Uterus (tissue), 4 donors: ENCODE measurements around the gene C19orf25. TPM values are rescaled to one million over a fixed set of nuclear protein-coding genes. Genes with fewer than 3 reads are reported as not detected.
A peak's percentile ranks its signal among the peaks of the same experiment; 100 is the strongest.

ENCODE experiments used
- DNase-seq, 2 donors: peaks; one replicate each; pipeline ENCODE4 v3.0.0-alpha.2; 2019 to 2020
- H3K27ac ChIP-seq, 2 donors: fragments of 200-600 bp; sonication (generic); 1 replicate in 1 of 2; 2 replicates in 1 of 2; pipeline ENCODE4 v1.5.1; 2016 to 2018
- H3K27me3 ChIP-seq, 2 donors: fragments of 200-600 bp; sonication (generic); one replicate each; pipeline ENCODE4 v1.5.1; 2018 to 2019; ENCODE audit warnings: control low read depth in 1 of 2
- H3K36me3 ChIP-seq, 2 donors: fragments of 200-600 bp; sonication (generic); one replicate each; pipeline ENCODE4 v1.5.1; 2019; ENCODE audit warnings: control low read depth in 1 of 2
- H3K4me1 ChIP-seq, 2 donors: fragments of 200-600 bp; sonication (generic); one replicate each; pipeline ENCODE4 v1.5.1; 2018 to 2019; ENCODE audit warnings: control low read depth in 1 of 2
- H3K4me3 ChIP-seq, 2 donors: fragments of 200-600 bp; sonication (generic); 1 replicate in 1 of 2; 2 replicates in 1 of 2; pipeline ENCODE4 v1.5.1; 2018 to 2019; ENCODE audit warnings: mild to moderate bottlenecking in 1 of 2
- H3K9me3 ChIP-seq, 2 donors: fragments of 200-600 bp; sonication (generic); one replicate each; pipeline ENCODE4 v1.5.1; 2019; ENCODE audit warnings: control low read depth in 1 of 2
- CTCF ChIP-seq, 4 experiments: fragments of 200-600 bp in 2 of 4; fragments of 450-650 bp in 2 of 4; sonication (generic) in 2 of 4; IDR thresholded peaks; one replicate each; pipeline ENCODE4 v1.5.1; 2016 to 2019; ENCODE audit warnings: antibody characterized with exemption in 4 of 4, mild to moderate bottlenecking in 2 of 4, moderate library complexity in 1 of 4
- POLR2A ChIP-seq, 2 donors: fragments of 450-650 bp; IDR thresholded peaks; one replicate each; pipeline ENCODE4 v1.6.1; 2016; ENCODE audit warnings: antibody characterized with exemption in 2 of 2, mild to moderate bottlenecking in 1 of 2, moderate library complexity in 1 of 2
- intact Hi-C: fragments of 100-400 bp; cut with DNase I; formaldehyde crosslinking; loops from one replicate; pipeline ENCODE4 v1.15.1; 2023; ENCODE audit warnings: low total_unique reads
- total RNA-seq, 4 donors: library from RNA; depleted of rRNA in 3 of 4; stranded (reverse); fragments of >200 nt in 3 of 4; gene quantifications; one replicate each; pipeline versions ENCODE4 v1.1.0 to v1.2.4, GENCODE V29; 2014 to 2023
- donor health status: DM: yes; HTN: yes; CAD: no.

C19orf25 gene
- total RNA-seq, 4 donors from 2014 or later = 17.7 to 32.9 (median 28.9) TPM

DNA sequence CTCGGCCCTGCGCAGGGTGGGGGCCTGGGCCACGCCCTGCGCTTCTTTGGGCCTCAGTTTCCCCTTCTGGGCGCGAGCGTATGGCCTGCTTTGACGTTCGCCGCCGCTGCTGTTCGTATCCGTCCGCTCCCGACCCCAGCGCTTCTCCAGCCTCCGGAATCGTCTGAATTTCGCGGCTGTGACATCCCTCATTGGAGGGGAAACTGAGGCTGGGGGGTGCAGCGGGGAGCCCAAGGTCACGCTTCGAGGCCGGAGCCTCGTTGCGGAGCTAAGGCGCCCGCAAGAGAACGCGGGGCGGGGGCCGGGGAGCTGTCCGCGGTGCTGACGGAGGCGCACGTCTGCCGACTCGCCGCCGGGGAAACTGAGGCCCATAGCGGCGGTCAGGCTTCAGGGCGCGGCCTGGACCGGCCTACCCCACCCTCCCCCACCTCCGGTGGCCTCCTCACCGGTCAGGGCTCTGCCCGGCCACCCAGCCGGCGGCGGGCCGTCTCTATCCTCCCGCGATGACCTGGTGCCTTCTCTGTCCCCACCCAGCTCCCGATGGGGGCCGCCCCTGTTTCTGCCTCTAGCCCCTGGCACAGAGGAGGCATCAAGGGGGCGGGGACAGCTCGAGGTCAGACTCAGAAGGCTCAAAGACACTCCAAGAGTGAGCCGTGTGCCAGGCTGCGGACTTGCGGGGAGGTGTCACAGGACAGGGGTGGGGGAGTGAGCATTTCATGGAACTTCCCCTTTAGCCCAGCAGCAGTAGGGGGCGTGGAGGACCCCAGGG, 32.1 kb downstream of the C19orf25 start:
- Histone ChIP-seq H3K9me3 (no peaks in the 10 kb centered on the region), H3K4me3 (no peak overlapping the region), H3K27me3 (peaks cover 27 to 37% of the 10 kb centered on the region in 2 donors), H3K27ac (no peak overlapping the region), H3K4me1 (peaks cover 0 to 14% of the 10 kb centered on the region in 2 donors), H3K36me3 (no peaks in the 10 kb centered on the region)
- DNase-seq = no peak
- TF ChIP-seq POLR2A (IDR thresholded peaks at IDR 0.05) = no peak
- no peak for TF ChIP-seq CTCF (IDR thresholded peaks at IDR 0.05)
- intact Hi-C loops = no loop called here

GRCh38 chr19:1445932-1446712, 32.9 kb downstream of the C19orf25 start:
- TF ChIP-seq POLR2A (IDR thresholded peaks at IDR 0.05) = no peak
- no peak for TF ChIP-seq CTCF (IDR thresholded peaks at IDR 0.05)
- no peak overlapping the region for H3K4me3 ChIP-seq
- H3K36me3 ChIP-seq = no peaks in the 10 kb centered on the region
- intact Hi-C loops = no loop called here
- no peaks in the 10 kb centered on the region for H3K9me3 ChIP-seq
- H3K27me3 ChIP-seq = peaks cover 27 to 29% of the 10 kb centered on the region in 2 donors
- no peak overlapping the region for H3K27ac ChIP-seq
- H3K4me1 ChIP-seq = peaks cover 0 to 14% of the 10 kb centered on the region in 2 donors
- no peak for DNase-seq

DNA sequence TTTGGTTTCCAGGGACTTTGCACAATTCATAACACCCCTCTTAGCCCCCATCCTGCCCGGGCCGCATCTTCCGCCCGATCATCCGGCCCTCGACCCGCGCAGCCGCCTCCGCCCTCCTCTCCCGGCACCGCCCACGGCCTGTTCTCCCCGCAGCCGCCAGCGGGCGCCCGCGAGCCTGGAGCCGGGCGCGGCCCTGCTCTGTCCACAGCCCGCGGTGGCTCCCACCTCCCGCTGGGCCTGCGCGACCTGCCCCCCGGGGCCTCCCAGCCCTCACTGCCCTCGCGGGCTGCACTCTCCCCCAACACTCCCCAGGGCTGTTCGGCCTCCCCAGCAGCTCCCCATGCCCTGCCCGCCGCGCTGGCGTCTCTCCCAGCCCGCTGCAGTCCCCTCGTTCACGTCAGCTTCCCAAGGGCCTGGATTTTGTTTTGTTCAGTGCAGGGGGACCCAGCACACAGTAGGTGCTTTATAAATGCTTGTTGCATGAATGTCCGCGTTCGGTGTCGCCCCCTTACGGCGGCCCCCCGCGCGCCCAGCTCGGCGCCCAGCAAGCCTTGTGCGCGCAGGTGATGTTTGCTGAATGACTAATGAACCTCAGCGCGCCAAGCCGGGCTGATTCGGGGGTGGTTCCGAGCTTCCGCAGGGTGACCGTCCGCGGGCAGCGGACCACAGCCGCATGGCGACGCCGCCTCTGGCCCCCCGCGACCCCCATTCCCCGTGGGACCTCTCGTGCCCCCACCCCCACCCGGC, 33.7 kb downstream of the C19orf25 start:
- Histone ChIP-seq H3K36me3 (no peaks in the 10 kb centered on the region), H3K9me3 (no peaks in the 10 kb centered on the region), H3K4me1 (peaks cover 0 to 14% of the 10 kb centered on the region in 2 donors), H3K27me3 (peaks cover 21 to 23% of the 10 kb centered on the region in 2 donors), H3K27ac (no peak overlapping the region), H3K4me3 (peak overlapping the region in 1 of 2 donors; percentile 7)
- intact Hi-C loops = no loop called here
- DNase-seq = peak; percentile 38 to 70
- TF ChIP-seq POLR2A (IDR thresholded peaks at IDR 0.05) (peak in 1 of 2 donors; percentile 26), CTCF (IDR thresholded peaks at IDR 0.05) (peak; percentile 50 to 96 (median 87))

DNA sequence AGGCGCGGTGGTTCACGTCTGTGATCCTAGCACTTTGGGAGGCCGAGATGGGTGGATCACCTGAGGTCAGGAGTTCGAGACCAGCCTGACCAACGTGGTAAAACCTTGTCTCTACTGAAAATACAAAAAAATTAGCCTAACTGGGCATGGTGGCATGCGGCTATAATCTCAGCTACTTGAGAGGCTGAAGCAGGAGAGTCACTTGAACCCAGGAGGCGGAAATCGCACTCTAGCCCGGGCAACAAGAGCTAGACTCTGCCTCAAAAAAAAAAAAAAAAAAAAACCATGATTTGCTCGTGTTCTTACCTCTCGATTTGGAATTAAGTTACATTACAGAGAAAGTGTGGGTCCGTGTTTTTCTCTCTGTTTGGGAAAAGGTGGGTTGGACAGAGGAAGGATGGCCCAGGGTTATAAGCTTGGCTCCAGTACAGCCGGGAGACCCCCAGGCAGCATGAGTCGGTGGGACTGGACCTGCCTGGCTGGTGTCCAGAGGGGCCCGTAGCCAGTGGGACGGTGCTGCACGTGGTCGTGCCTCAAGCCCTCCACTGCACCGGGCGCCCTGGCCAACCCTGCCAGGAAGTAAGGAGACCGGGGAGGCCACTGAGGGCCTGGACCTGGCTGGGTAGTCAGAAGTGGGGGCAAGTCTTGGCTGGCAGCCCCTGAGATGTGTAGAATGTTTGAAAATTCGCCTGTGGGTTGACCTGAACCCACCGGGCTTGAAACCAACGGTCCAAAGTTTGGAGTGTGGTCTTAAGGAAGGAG, 37.2 kb downstream of the C19orf25 start:
- peaks cover 8 to 16% of the 10 kb centered on the region in 2 donors for H3K27me3 ChIP-seq
- no peaks in the 10 kb centered on the region for H3K36me3 ChIP-seq
- H3K9me3 ChIP-seq = no peaks in the 10 kb centered on the region
- peak in 1 of 2 donors; percentile 14 for DNase-seq
- intact Hi-C loops = no loop called here
- H3K4me3 ChIP-seq = no peak overlapping the region
- no peak overlapping the region for H3K27ac ChIP-seq
- H3K4me1 ChIP-seq = peaks cover 0 to 25% of the 10 kb centered on the region in 2 donors
- TF ChIP-seq POLR2A (IDR thresholded peaks at IDR 0.05) = no peak
- TF ChIP-seq CTCF (IDR thresholded peaks at IDR 0.05) = no peak
